Panc1 (cell line): ENCODE measurements around the gene RPGR. TPM values are rescaled to one million over a fixed set of nuclear protein-coding genes. Genes with fewer than 3 reads are reported as not detected.

Source experiments
- ATAC-seq: fragments of 200-7000 bp; cut with Tn5 transposase; 2 replicates; pipeline ENCODE4 v1.9.1; 2020; ENCODE audit warnings: mild to moderate bottlenecking, moderate library complexity
- Bru-seq: library from RNA; stranded (reverse); fragments of 400-500 nt; gene quantifications from one replicate; lab custom pipeline; 2021; lab: Mats Ljungman, UMichigan
- BruChase-seq, 2 experiments: library from RNA; stranded (reverse); fragments of 400-500 nt; gene quantifications; one replicate each; lab custom pipeline; 2021; lab: Mats Ljungman, UMichigan
- BruUV-seq: library from RNA; stranded (reverse); fragments of 400-500 nt; replicated peaks from 2 replicates; lab custom pipeline; 2021; lab: Mats Ljungman, UMichigan
- CTCF ChIA-PET: fragments of 300-600 bp; sonication (Branson Sonifier 250); formaldehyde crosslinking; loops from one replicate; lab custom pipeline; 2022; ENCODE audit warnings: antibody characterized with exemption; lab: Charles Lee
- POLR2A ChIA-PET: fragments of 300-600 bp; sonication (Branson Sonifier 250); formaldehyde crosslinking; loops from one replicate; lab custom pipeline; 2022; ENCODE audit warnings: antibody characterized with exemption; lab: Charles Lee
- DNase-seq: peaks from one replicate; pipeline ENCODE4 v3.0.0-alpha.2; 2010; ENCODE audit warnings: low read depth, low spot score
- H3K27ac ChIP-seq: 2 replicates; pipeline ENCODE4 v1.5.1; 2011; ENCODE audit warnings: mild to moderate bottlenecking, low read length, inconsistent platforms
- H3K27me3 ChIP-seq: fragments of 200-500 bp; sonication (Bioruptor generic); 2 replicates; pipeline ENCODE4 v1.6.0; 2014; ENCODE audit warnings: low read length, inconsistent platforms; ENCODE audit not compliant: control insufficient read depth, insufficient read depth
- H3K36me3 ChIP-seq: fragments of 200-500 bp; sonication (Bioruptor generic); 2 replicates; pipeline ENCODE4 v1.5.1; 2014; ENCODE audit warnings: inconsistent platforms, mild to moderate bottlenecking, low read length, moderate library complexity; ENCODE audit not compliant: control insufficient read depth, insufficient read depth
- H3K4me1 ChIP-seq: 2 replicates; pipeline ENCODE4 v1.5.1; 2011; ENCODE audit warnings: inconsistent platforms, mild to moderate bottlenecking, low read length, moderate library complexity; ENCODE audit not compliant: control insufficient read depth, insufficient read depth
- H3K4me3 ChIP-seq, 2 experiments: 2 replicates each; pipeline ENCODE4 v1.5.1; 2011 to 2012; ENCODE audit warnings: low read depth in 2 of 2, low read length in 2 of 2, mild to moderate bottlenecking in 2 of 2, inconsistent platforms in 1 of 2, moderate library complexity in 1 of 2
- H3K9me3 ChIP-seq: fragments of 200-500 bp; sonication (Bioruptor generic); 2 replicates; pipeline ENCODE4 v1.5.1; 2014; ENCODE audit warnings: low read depth, mild to moderate bottlenecking, inconsistent platforms, low read length, moderate library complexity; ENCODE audit not compliant: control insufficient read depth, insufficient read depth
- CTCF ChIP-seq: fragments of 450-650 bp; IDR thresholded peaks from 2 replicates; pipeline ENCODE4 v1.5.1; 2017; ENCODE audit warnings: mild to moderate bottlenecking
- POLR2AphosphoS5 ChIP-seq: IDR thresholded peaks from 2 replicates; pipeline ENCODE4 v1.6.1; 2012; ENCODE audit warnings: mild to moderate bottlenecking, low read depth, low read length, moderate library complexity
- REST ChIP-seq, 2 experiments: IDR thresholded peaks; 2 replicates each; pipeline ENCODE4 v1.6.1; 2011 to 2012; ENCODE audit warnings: low read depth in 2 of 2, control low read depth in 1 of 2, low read length in 1 of 2, mild to moderate bottlenecking in 1 of 2, moderate library complexity in 1 of 2; ENCODE audit not compliant: insufficient read depth in 1 of 2
- SIN3A ChIP-seq: IDR thresholded peaks from 2 replicates; pipeline ENCODE4 v1.6.1; 2012; ENCODE audit warnings: low read depth, mild to moderate bottlenecking, low read length, moderate library complexity, borderline replicate concordance; ENCODE audit not compliant: insufficient read depth
- TCF7L2 ChIP-seq: IDR thresholded peaks from 2 replicates; pipeline ENCODE4 v1.6.1; 2011; ENCODE audit warnings: mild to moderate bottlenecking, low read depth, low read length, inconsistent platforms
- in situ Hi-C: cut with HindIII; loops from 2 replicates; pipeline ENCODE4 v1.10.0; 2016; ENCODE audit warnings: low sequenced_read_pairs, low pct_unique_long_range_greater_than_20kb
- intact Hi-C: fragments of 100-400 bp; cut with micrococcal nuclease; formaldehyde crosslinking; loops from one replicate; pipeline ENCODE4 v1.10.0; 2022; ENCODE audit not compliant: unreplicated experiment
- long read RNA-seq: library from polyadenylated mRNA; unstranded; transcript quantifications from one replicate; pipeline ENCODE4 v2.0.0, GENCODE V29; 2021; ENCODE audit not compliant: unreplicated experiment
- polyA plus RNA-seq: library from polyadenylated mRNA; unstranded; fragments of >200 nt; gene quantifications from one replicate; pipeline ENCODE4 v1.2.1, GENCODE V29; 2012; ENCODE audit warnings: missing spikeins; ENCODE audit not compliant: insufficient read length
- total RNA-seq: library from RNA; stranded (reverse); gene quantifications from one replicate; pipeline ENCODE4 v1.2.1, GENCODE V29; 2021; ENCODE audit not compliant: unreplicated experiment

Gene RPGR
- total RNA-seq (4.0 TPM), Bru-seq, nascent RNA (percentile 54 among the genes with signal in this experiment), BruChase-seq, experiment 1, labeled RNA remaining after a 2-hour chase (percentile 55 among the genes with signal in this experiment), BruChase-seq, experiment 2, labeled RNA remaining after a 6-hour chase (percentile 55 among the genes with signal in this experiment)
- polyA plus RNA-seq = 2.2 TPM
- long read RNA-seq, partial matches to known transcripts = 1 of 6 reads
- long read RNA-seq, other reads (novel, unspliced or antisense) = 5 of 6 reads

- Histone ChIP-seq H3K9me3 (no peaks in the 10 kb centered on the region), H3K36me3 (no peaks in the 10 kb centered on the region), H3K27ac (peak within 1 kb of the TSS; percentile 63), H3K4me3 (peak within 1 kb of the TSS; percentile 53 to 60), H3K4me1 (no peaks in the 10 kb centered on the region), H3K27me3 (no peaks in the 10 kb centered on the region)
- ATAC-seq (peak; percentile 99), DNase-seq (peak; percentile 62)
- ChIA-PET CTCF (no interaction called here), POLR2A (interaction anchor here (0.7 kb wide), 1 partner anchor 705 kb away, joined by 6 read pairs; no protein-coding TSS in a partner anchor)
- BruUV-seq = no TSS peak
- peak; percentile 85 for TF ChIP-seq CTCF
- no peak for TF ChIP-seq POLR2AphosphoS5
- no peak for TF ChIP-seq SIN3A
- peak in 1 of 2 experiments; percentile 22; a peak in 1 of 4 replicates for TF ChIP-seq REST (IDR thresholded peaks at IDR 0.05; ENCODE audit: insufficient read depth in 1 of 2, low read depth in 2 of 2, low read length in 1 of 2)
- TF ChIP-seq TCF7L2 = no peak
- in situ Hi-C loops = no loop called here
- intact Hi-C loops = no loop called here
These were observed at the start of gene RPGR for GRCh38 chrX:38327007-38327774. Gene RPGR (minus strand): TSS chrX:38327509. CDS start chrX:38327367, 142 bp downstream.

GRCh38 chrX:38376747-38377146 is 49.4 kb upstream of the RPGR start:
- DNase-seq (no peak), ATAC-seq (no peak)
- POLR2A ChIA-PET = no interaction called here
- no TSS peak for BruUV-seq
- intact Hi-C loops = no loop called here
- H3K27me3 ChIP-seq = no peaks in the 10 kb centered on the region
- H3K27ac ChIP-seq = no peak overlapping the region
- no peak overlapping the region for H3K4me3 ChIP-seq
- no peaks in the 10 kb centered on the region for H3K36me3 ChIP-seq
- in situ Hi-C loops = no loop called here
- CTCF ChIA-PET = no interaction called here
- no peaks in the 10 kb centered on the region for H3K9me3 ChIP-seq
- H3K4me1 ChIP-seq = no peaks in the 10 kb centered on the region
- TF ChIP-seq CTCF (no peak), REST (IDR thresholded peaks at IDR 0.05; ENCODE audit: insufficient read depth in 1 of 2, low read depth in 2 of 2, low read length in 1 of 2) (no peak), SIN3A (no peak), TCF7L2 (no peak), POLR2AphosphoS5 (no peak)
